HCT116 (cell line): Measurements from ENCODE around the gene PSD. TPM values are rescaled to one million over a fixed set of nuclear protein-coding genes. Genes with fewer than 3 reads are reported as not detected.
A peak's percentile ranks its signal among the peaks of the same experiment; 100 is the strongest.
"Not testable (repeated sequence)": the region's sequence is repeated elsewhere in the genome, so short reads cannot be mapped to it uniquely, and the experiment has no call there.

Experiments used
- ATAC-seq: fragments of 200-7000 bp; cut with Tn5 transposase; 2 replicates; pipeline ENCODE4 v1.9.1; 2020; ENCODE audit warnings: mild to moderate bottlenecking, moderate library complexity
- BruUV-seq: library from RNA; stranded (reverse); fragments of 400-500 nt; replicated peaks from 2 replicates; lab custom pipeline; 2021; lab: Mats Ljungman, UMichigan
- CTCF ChIA-PET: fragments of 300-600 bp; sonication (Branson Sonifier 250); formaldehyde crosslinking; loops from one replicate; lab custom pipeline; 2021; ENCODE audit warnings: antibody characterized with exemption; lab: Charles Lee
- POLR2A ChIA-PET: fragments of 300-600, 350-600 bp; sonication (Branson Sonifier 250); formaldehyde crosslinking; loops from one replicate; lab custom pipeline; 2021; ENCODE audit warnings: antibody characterized with exemption; lab: Charles Lee
- RAD21 ChIA-PET, 2 experiments: fragments of 300-600 bp; sonication (Branson Sonifier 250); formaldehyde crosslinking; loops; one replicate each; lab custom pipeline; 2023; ENCODE audit warnings: low total read pairs in 2 of 2; ENCODE audit not compliant: uncharacterized antibody in 2 of 2, unreplicated experiment in 2 of 2, low non-redundant PET in 1 of 2; lab: Charles Lee
- DNase-seq: peaks from one replicate; pipeline ENCODE4 v3.0.0-alpha.2; 2010; ENCODE audit warnings: low read depth, low spot score
- H2AFZ ChIP-seq: fragments of 200-600 bp; shearing (Covaris generic), sonication (generic); 2 replicates; pipeline ENCODE4 v1.6.1; 2017; ENCODE audit warnings: low read depth, mixed run types, mixed read lengths, antibody characterized with exemption, low read length; ENCODE audit not compliant: poor library complexity, severe bottlenecking
- H3K27ac ChIP-seq: 2 replicates; pipeline ENCODE4 v1.5.1; 2012; ENCODE audit warnings: low read depth, low read length
- H3K27me3 ChIP-seq: fragments of 200-600 bp; sonication (generic); 2 replicates; pipeline ENCODE4 v1.6.1; 2016; ENCODE audit warnings: mixed run types, low read length, mixed read lengths; ENCODE audit not compliant: insufficient read depth
- H3K36me3 ChIP-seq, 2 experiments: fragments of 200-500 bp in 1 of 2; fragments of 200-600 bp in 1 of 2; sonication (Bioruptor generic) in 1 of 2; sonication (generic) in 1 of 2; 2 replicates each; pipeline versions ENCODE4 v1.5.1 to v1.6.1; 2014 to 2016; ENCODE audit warnings: low read length in 2 of 2, inconsistent platforms in 1 of 2, mixed read lengths in 1 of 2, mixed run types in 1 of 2; ENCODE audit not compliant: insufficient read depth in 2 of 2, control insufficient read depth in 1 of 2
- H3K4me1 ChIP-seq, 2 experiments: fragments of 200-600 bp in 1 of 2; sonication (generic) in 1 of 2; 2 replicates each; pipeline versions ENCODE4 v1.5.1 to v1.6.1; 2012 to 2017; ENCODE audit warnings: low read length in 2 of 2, inconsistent platforms in 1 of 2, mild to moderate bottlenecking in 1 of 2, mixed read lengths in 1 of 2, mixed run types in 1 of 2, moderate library complexity in 1 of 2; ENCODE audit not compliant: insufficient read depth in 2 of 2, control insufficient read depth in 1 of 2
- H3K4me2 ChIP-seq: fragments of 200-600 bp; sonication (generic); 2 replicates; pipeline ENCODE4 v1.6.1; 2017; ENCODE audit warnings: mixed run types, low read length, mixed read lengths
- H3K4me3 ChIP-seq, 2 experiments: fragments of 200-600 bp in 1 of 2; sonication (generic) in 1 of 2; replicated peaks in 1 of 2; 2 replicates each; pipeline ENCODE4 v1.5.1; 2011 to 2016; ENCODE audit warnings: low read length in 2 of 2, control low read depth in 1 of 2, low read depth in 1 of 2, mild to moderate bottlenecking in 1 of 2, mixed read lengths in 1 of 2, mixed run types in 1 of 2
- H3K79me2 ChIP-seq: fragments of 200-600 bp; sonication (generic); 2 replicates; pipeline ENCODE4 v1.6.1; 2017; ENCODE audit warnings: mild to moderate bottlenecking, mixed run types, low read length, moderate library complexity, mixed read lengths; ENCODE audit not compliant: insufficient read depth
- H3K9ac ChIP-seq: fragments of 200-600 bp; sonication (generic); 2 replicates; pipeline ENCODE4 v1.6.1; 2016; ENCODE audit warnings: low read length, mixed read lengths
- H3K9me2 ChIP-seq: fragments of 200-600 bp; sonication (generic), shearing (Covaris generic); 2 replicates; pipeline ENCODE4 v1.6.1; 2017; ENCODE audit warnings: mixed run types, mild to moderate bottlenecking, moderate library complexity; ENCODE audit not compliant: insufficient read depth
- H3K9me3 ChIP-seq, 2 experiments: fragments of 200-500 bp in 1 of 2; fragments of 200-600 bp in 1 of 2; sonication (Bioruptor generic) in 1 of 2; sonication (generic) in 1 of 2; 2 replicates each; pipeline ENCODE4 v1.6.1; 2014 to 2017; ENCODE audit warnings: low read length in 2 of 2, mixed read lengths in 2 of 2, inconsistent platforms in 1 of 2, low read depth in 1 of 2, mild to moderate bottlenecking in 1 of 2, mixed run types in 1 of 2, moderate library complexity in 1 of 2; ENCODE audit not compliant: control insufficient read depth in 1 of 2, insufficient read depth in 1 of 2
- H4K20me1 ChIP-seq: fragments of 200-600 bp; sonication (generic), shearing (Covaris generic); 2 replicates; pipeline ENCODE4 v1.6.1; 2017; ENCODE audit warnings: mixed run types, mild to moderate bottlenecking, moderate library complexity; ENCODE audit not compliant: insufficient read depth
- CBX3 ChIP-seq: IDR thresholded peaks from 2 replicates; pipeline ENCODE4 v1.6.1; 2012; ENCODE audit warnings: low read depth
- POLR2AphosphoS5 ChIP-seq: IDR thresholded peaks from 2 replicates; pipeline ENCODE4 v1.6.1; 2011; ENCODE audit warnings: mild to moderate bottlenecking, low read depth, low read length, moderate library complexity
- YY1 ChIP-seq: IDR thresholded peaks from 2 replicates; pipeline ENCODE4 v1.6.1; 2011; ENCODE audit warnings: low read length, low read depth, moderate library complexity, mild to moderate bottlenecking; ENCODE audit not compliant: insufficient replicate concordance; ENCODE audit errors: extremely low read depth
- ZNF274 ChIP-seq: fragments of 200-500 bp; sonication (Bioruptor generic); IDR thresholded peaks from 2 replicates; pipeline ENCODE4 v1.6.1; 2014; ENCODE audit warnings: mild to moderate bottlenecking, low read depth, low read length, inconsistent platforms
- intact Hi-C: fragments of 100-400 bp; cut with micrococcal nuclease; formaldehyde crosslinking; loops from 2 replicates; pipeline ENCODE4 v1.10.0; 2022
- total RNA-seq: library from RNA; stranded (reverse); gene quantifications from one replicate; pipeline ENCODE4 v1.2.1, GENCODE V29; 2021; ENCODE audit not compliant: unreplicated experiment

PSD gene
- total RNA-seq, 1 experiment from 2014 or later, result 9.7 TPM

GRCh38 chr10:102457591-102458150 lies 39.1 kb upstream of the PSD start:
- Histone ChIP-seq H3K27me3 (no peaks in the 10 kb centered on the region), H3K9me3 (no peaks in the 10 kb centered on the region), H3K9me2 (no peaks in the 10 kb centered on the region), H3K79me2 (peaks cover 24% of the 10 kb centered on the region; the same call in 1 of the 2 replicates), H2AFZ (no peak overlapping the region), H3K4me3 (no peak overlapping the region), H3K27ac (no peak overlapping the region), H3K9ac (no peak overlapping the region), H3K4me2 (no peak overlapping the region), H3K36me3 (peaks cover 4 to 13% of the 10 kb centered on the region in 2 experiments; a peak in 2 of 4 replicates), H3K4me1 (peaks cover 20 to 36% of the 10 kb centered on the region in 2 experiments), H4K20me1 (no peaks in the 10 kb centered on the region)
- no TSS peak for BruUV-seq
- ChIA-PET CTCF (no interaction called here), POLR2A (no interaction called here), RAD21 (no interaction called here)
- DNase-seq (no peak), ATAC-seq (no peak)
- intact Hi-C loops, result no loop called here
- no peak for TF ChIP-seq YY1
- no peak for TF ChIP-seq ZNF274

GRCh38 chr10:102455893-102456471 lies 37.4 kb upstream of the PSD start:
- DNase-seq (no peak), ATAC-seq (no peak)
- CTCF ChIA-PET, result interaction anchor here (0.6 to 0.7 kb wide), 2 partner anchors 52 to 57 kb away, joined by 3 read pairs; no protein-coding TSS in a partner anchor
- no peak overlapping the region for H3K9ac ChIP-seq
- POLR2A ChIA-PET, result no interaction called here
- no peak overlapping the region for H3K4me3 ChIP-seq
- RAD21 ChIA-PET, result no interaction called here
- H3K27me3 ChIP-seq, result no peaks in the 10 kb centered on the region
- BruUV-seq, result no TSS peak
- peaks cover 4 to 13% of the 10 kb centered on the region in 2 experiments; a peak in 2 of 4 replicates for H3K36me3 ChIP-seq
- peaks cover 28% of the 10 kb centered on the region for H3K79me2 ChIP-seq
- intact Hi-C loops, result no loop called here
- no peak overlapping the region for H3K27ac ChIP-seq
- TF ChIP-seq POLR2AphosphoS5 (peak; percentile 56), CBX3 (no peak)
- H4K20me1 ChIP-seq, result no peaks in the 10 kb centered on the region
- H3K9me3 ChIP-seq, result no peaks in the 10 kb centered on the region
- H3K9me2 ChIP-seq, result no peaks in the 10 kb centered on the region
- peaks cover 22 to 37% of the 10 kb centered on the region in 2 experiments for H3K4me1 ChIP-seq
- no peak overlapping the region for H2AFZ ChIP-seq
- H3K4me2 ChIP-seq, result no peak overlapping the region

- H3K27ac ChIP-seq, H3K9me3 ChIP-seq, CTCF ChIA-PET, H3K27me3 ChIP-seq, ATAC-seq, BruUV-seq, POLR2A ChIA-PET, DNase-seq, H3K9me2 ChIP-seq, RAD21 ChIA-PET, H3K9ac ChIP-seq, intact Hi-C loops, H4K20me1 ChIP-seq, H3K4me3 ChIP-seq, H3K4me2 ChIP-seq, H2AFZ ChIP-seq: not testable (repeated sequence)
- peaks cover 22 to 32% of the 10 kb centered on the region in 2 experiments for H3K4me1 ChIP-seq
- peaks cover 35% of the 10 kb centered on the region for H3K79me2 ChIP-seq
- peaks cover 4 to 13% of the 10 kb centered on the region in 2 experiments; a peak in 2 of 4 replicates for H3K36me3 ChIP-seq
Observed at GRCh38 chr10:102454662-102455487, 36.3 kb upstream of the PSD start.
